H1 (cell line): ENCODE data around the gene RIMKLA. TPM values are rescaled to one million over a fixed set of nuclear protein-coding genes. Genes with fewer than 3 reads are reported as not detected.
A peak's percentile ranks its signal among the peaks of the same experiment; 100 is the strongest.

Experiments
- ASH2L ChIP-seq: fragments of 200-600, 300-600 bp; sonication (generic); IDR thresholded peaks from one replicate; pipeline ENCODE4 v1.7.1; 2017; ENCODE audit warnings: low read length
- CBX8 ChIP-seq: fragments of 300-800, 300-1000 bp; sonication (generic); IDR thresholded peaks from 2 replicates; pipeline ENCODE4 v1.7.1; 2016; ENCODE audit warnings: low read depth, low read length, borderline replicate concordance
- CHD2 ChIP-seq: IDR thresholded peaks from 2 replicates; pipeline ENCODE4 v1.6.1; 2012; ENCODE audit warnings: low read length, improper control_type of control experiment
- CTCF ChIP-seq, 3 experiments: IDR thresholded peaks; 1 replicate in 2 of 3; 2 replicates in 1 of 3; pipeline versions ENCODE4 v1.5.1 to v1.6.1; 2011; ENCODE audit warnings: low read length in 3 of 3, mild to moderate bottlenecking in 3 of 3, inconsistent platforms in 2 of 3, low read depth in 1 of 3, moderate library complexity in 1 of 3; ENCODE audit not compliant: insufficient read depth in 1 of 3; ENCODE audit errors: control extremely low read depth in 1 of 3
- EP300 ChIP-seq, 2 experiments: IDR thresholded peaks; 1 replicate in 1 of 2; 2 replicates in 1 of 2; pipeline ENCODE4 v1.6.1; 2011 to 2012; ENCODE audit warnings: low read depth in 2 of 2, low read length in 2 of 2, mild to moderate bottlenecking in 2 of 2, borderline replicate concordance in 1 of 2, inconsistent platforms in 1 of 2, moderate library complexity in 1 of 2
- GTF2F1 ChIP-seq: IDR thresholded peaks from 2 replicates; pipeline ENCODE4 v1.6.1; 2012; ENCODE audit warnings: low read depth, low read length, improper control_type of control experiment, borderline replicate concordance
- KDM1A ChIP-seq: fragments of 200-600, 300-600 bp; sonication (generic); IDR thresholded peaks from 2 replicates; pipeline ENCODE4 v1.7.1; 2016; ENCODE audit warnings: mild to moderate bottlenecking, low read length, borderline replicate concordance
- MAFK ChIP-seq: IDR thresholded peaks from 2 replicates; pipeline ENCODE4 v1.6.1; 2012; ENCODE audit warnings: low read depth, mild to moderate bottlenecking, improper control_type of control experiment, low read length
- POLR2AphosphoS5 ChIP-seq: IDR thresholded peaks from 2 replicates; pipeline ENCODE4 v1.6.1; 2011; ENCODE audit warnings: low read depth, low read length
- POU5F1 ChIP-seq: IDR thresholded peaks from 2 replicates; pipeline ENCODE4 v1.6.1; 2011; ENCODE audit warnings: low read depth, mild to moderate bottlenecking, low read length, moderate library complexity
- RAD21 ChIP-seq, 2 experiments: IDR thresholded peaks in 1 of 2; conservative IDR thresholded peaks in 1 of 2; 2 replicates each; pipeline ENCODE4 v1.6.1; 2011; ENCODE audit warnings: low read depth in 2 of 2, low read length in 2 of 2, improper control_type of control experiment in 1 of 2, inconsistent platforms in 1 of 2, mild to moderate bottlenecking in 1 of 2, moderate library complexity in 1 of 2
- RBBP5 ChIP-seq: IDR thresholded peaks from 2 replicates; pipeline ENCODE4 v1.7.1; 2012; ENCODE audit warnings: low read depth, mild to moderate bottlenecking, inconsistent platforms, low read length, moderate library complexity, borderline replicate concordance
- SAP30 ChIP-seq: fragments of 300-600 bp; sonication (generic); IDR thresholded peaks from 2 replicates; pipeline ENCODE4 v1.7.1; 2012; ENCODE audit warnings: low read length, moderate library complexity, mild to moderate bottlenecking, inconsistent platforms; ENCODE audit not compliant: insufficient read depth, insufficient replicate concordance
- SIRT6 ChIP-seq: IDR thresholded peaks from one replicate; pipeline ENCODE4 v1.7.1; 2012; ENCODE audit warnings: low read length, inconsistent platforms
- SIX5 ChIP-seq: IDR thresholded peaks from 2 replicates; pipeline ENCODE4 v1.6.1; 2011; ENCODE audit warnings: mild to moderate bottlenecking, low read depth, low read length
- TAF1 ChIP-seq: IDR thresholded peaks from 2 replicates; pipeline ENCODE4 v1.6.1; 2011; ENCODE audit warnings: mild to moderate bottlenecking, low read depth, low read length
- polyA plus RNA-seq, 7 experiments: library from polyadenylated mRNA; depleted of rRNA in 3 of 7; stranded (reverse) in 5 of 7; unstranded in 2 of 7; fragments of >200 nt in 5 of 7; fragments of 200-250 nt in 2 of 7; gene quantifications; 1 replicate in 5 of 7; 2 replicates in 1 of 7; 4 replicates in 1 of 7; pipeline versions ENCODE4 v1.2.1 to v1.2.3, GENCODE V29; 2011 to 2013; ENCODE audit warnings: missing spikeins in 2 of 7, mixed read lengths in 2 of 7
- total RNA-seq: library from RNA; stranded (reverse); fragmentation: NEBNext Ultra II Directional; extraction: Animal tissue kit (Norgen Biotek cat#: 25700); gene quantifications from 2 replicates; pipeline ENCODE4 v1.2.1, GENCODE V29; 2021

RIMKLA gene
- total and polyA plus RNA-seq, 2 of the 8 experiments (the other 6 are each of a cell fraction or from before 2014, with no cell fraction given), result 3.2 to 5.8 TPM

DNA sequence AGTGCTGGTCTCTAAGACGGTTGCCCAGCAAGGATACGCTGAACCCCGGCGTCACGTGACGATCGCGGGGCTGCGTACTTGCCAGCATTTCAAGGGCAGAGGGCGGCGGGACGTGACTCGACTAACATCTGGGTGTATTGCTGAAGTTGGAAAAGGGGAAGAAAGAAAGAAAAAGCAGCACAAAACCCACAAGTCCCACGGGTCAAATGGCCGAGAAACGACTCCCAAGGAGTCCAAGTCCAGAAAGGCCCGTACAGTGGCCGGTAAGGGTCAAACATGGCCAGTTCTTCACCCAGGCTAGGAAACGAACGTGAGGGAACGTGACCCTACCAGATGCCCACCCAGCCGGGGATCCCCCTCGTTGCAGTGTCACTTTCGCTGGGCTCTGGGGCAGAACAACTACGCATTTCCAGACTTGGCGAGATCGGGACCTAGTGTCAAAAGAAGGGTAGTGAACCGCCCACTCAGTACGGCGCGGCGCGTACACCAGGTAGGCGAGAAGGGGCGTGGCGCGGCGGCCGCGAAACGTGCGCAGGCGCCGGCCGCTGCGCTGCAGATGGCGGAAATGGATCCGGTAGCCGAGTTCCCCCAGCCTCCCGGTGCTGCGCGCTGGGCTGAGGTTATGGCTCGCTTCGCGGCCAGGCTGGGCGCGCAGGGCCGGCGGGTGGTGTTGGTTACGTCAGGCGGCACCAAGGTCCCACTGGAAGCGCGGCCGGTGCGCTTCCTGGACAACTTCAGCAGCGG lies 75.6 kb downstream of the RIMKLA start, which contains the start of the genes PPCS and ZMYND12 (continued):
- TF ChIP-seq CBX8 (no peak), EP300 (IDR thresholded peaks at IDR 0.05; ENCODE audit: borderline replicate concordance in 1 of 2, low read depth in 2 of 2, low read length in 2 of 2) (no peak), ASH2L (peak; percentile 76), POLR2AphosphoS5 (peak; percentile 46), RBBP5 (peak; percentile 38; the same call in 1 of the 2 replicates), KDM1A (no peak), CTCF (IDR thresholded peaks at IDR 0.05; ENCODE audit: control extremely low read depth in 1 of 3, insufficient read depth in 1 of 3, low read depth in 1 of 3, low read length in 3 of 3) (no peak), GTF2F1 (0 out of 2 replicates have a peak, but pooled peaks have one; percentile 16), TAF1 (peak; percentile 75), MAFK (no peak), SIRT6 (no peak), RAD21 (IDR thresholded peaks at IDR 0.05 in 1 of 2, conservative IDR thresholded peaks at IDR 0.05 in 1 of 2; ENCODE audit: low read depth in 2 of 2, low read length in 2 of 2) (no peak), SIX5 (no peak), CHD2 (no peak), POU5F1 (no peak), SAP30 (no peak)
